Mesenchymal stem cell (in vitro differentiated cells and primary cell): ENCODE measurements around the gene NOCT.

Source experiments
- DNase-seq: peaks from one replicate; pipeline ENCODE4 v3.0.0-alpha.2; 2013
- H2AFZ ChIP-seq: one replicate; pipeline ENCODE4 v1.6.1; 2013; ENCODE audit warnings: low read depth, mild to moderate bottlenecking, control low read depth, inconsistent platforms, low read length, moderate library complexity
- H2AK5ac ChIP-seq: 2 replicates; pipeline ENCODE4 v1.6.1; 2013; ENCODE audit warnings: low read length, moderate library complexity, mild to moderate bottlenecking, inconsistent platforms; ENCODE audit not compliant: severe bottlenecking
- H2BK120ac ChIP-seq: one replicate; pipeline ENCODE4 v1.6.1; 2013; ENCODE audit warnings: low read depth, mild to moderate bottlenecking, inconsistent platforms, low read length, moderate library complexity
- H2BK12ac ChIP-seq, 2 experiments: one replicate each; pipeline ENCODE4 v1.6.1; 2013; ENCODE audit warnings: inconsistent platforms in 2 of 2, low read length in 2 of 2, mild to moderate bottlenecking in 2 of 2, moderate library complexity in 2 of 2, control low read depth in 1 of 2
- H2BK15ac ChIP-seq: one replicate; pipeline ENCODE4 v1.6.1; 2013; ENCODE audit warnings: mild to moderate bottlenecking, low read depth, inconsistent platforms; ENCODE audit not compliant: poor library complexity, severe bottlenecking
- H2BK5ac ChIP-seq: 2 replicates; pipeline ENCODE4 v1.6.1; 2013; ENCODE audit warnings: low read depth, mild to moderate bottlenecking, low read length, control low read depth, inconsistent platforms; ENCODE audit not compliant: poor library complexity, severe bottlenecking
- H3K14ac ChIP-seq, 2 experiments: one replicate each; pipeline ENCODE4 v1.6.1; 2013; ENCODE audit warnings: inconsistent platforms in 2 of 2, low read length in 2 of 2, control low read depth in 1 of 2, mild to moderate bottlenecking in 1 of 2, moderate library complexity in 1 of 2
- H3K18ac ChIP-seq, 2 experiments: one replicate each; pipeline ENCODE4 v1.6.1; 2013; ENCODE audit warnings: inconsistent platforms in 2 of 2, low read length in 2 of 2, control low read depth in 1 of 2, low read depth in 1 of 2, mild to moderate bottlenecking in 1 of 2
- H3K23ac ChIP-seq, 2 experiments: one replicate each; pipeline ENCODE4 v1.6.1; 2013; ENCODE audit warnings: inconsistent platforms in 2 of 2, low read length in 2 of 2, mild to moderate bottlenecking in 2 of 2, moderate library complexity in 2 of 2, control low read depth in 1 of 2
- H3K27ac ChIP-seq: 2 replicates; pipeline ENCODE4 v1.5.1; 2013; ENCODE audit warnings: mild to moderate bottlenecking, moderate library complexity, low read length, control low read depth, inconsistent platforms; ENCODE audit not compliant: poor library complexity, severe bottlenecking
- H3K27me3 ChIP-seq, 2 experiments: 2 replicates each; pipeline versions ENCODE4 v1.6.1 to v1.7.0; 2013; ENCODE audit warnings: low read length in 2 of 2, mild to moderate bottlenecking in 2 of 2, moderate library complexity in 2 of 2, control low read depth in 1 of 2, inconsistent platforms in 1 of 2; ENCODE audit not compliant: control insufficient read depth in 1 of 2, insufficient read depth in 1 of 2
- H3K36me3 ChIP-seq, 2 experiments: 2 replicates each; pipeline versions ENCODE4 v1.6.1 to v1.7.0; 2013; ENCODE audit warnings: low read length in 2 of 2, control low read depth in 1 of 2, inconsistent platforms in 1 of 2, low read depth in 1 of 2, mild to moderate bottlenecking in 1 of 2; ENCODE audit not compliant: insufficient read depth in 2 of 2, control insufficient read depth in 1 of 2
- H3K4ac ChIP-seq, 2 experiments: one replicate each; pipeline ENCODE4 v1.6.1; 2013; ENCODE audit warnings: inconsistent platforms in 2 of 2, low read length in 2 of 2, mild to moderate bottlenecking in 2 of 2, moderate library complexity in 2 of 2, control low read depth in 1 of 2, low read depth in 1 of 2
- H3K4me1 ChIP-seq: 2 replicates; pipeline ENCODE4 v1.6.1; 2013; ENCODE audit warnings: low read depth, low read length, control low read depth; ENCODE audit not compliant: control insufficient read depth, insufficient read depth
- H3K4me2 ChIP-seq: 2 replicates; pipeline ENCODE4 v1.6.1; 2013; ENCODE audit warnings: low read length, mild to moderate bottlenecking, inconsistent platforms; ENCODE audit not compliant: poor library complexity, severe bottlenecking
- H3K4me3 ChIP-seq, 2 experiments: 2 replicates each; pipeline versions ENCODE4 v1.5.1 to v1.7.0; 2013; ENCODE audit warnings: low read length in 2 of 2, mild to moderate bottlenecking in 2 of 2, control low read depth in 1 of 2, low read depth in 1 of 2; ENCODE audit not compliant: insufficient read depth in 1 of 2
- H3K79me1 ChIP-seq: replicated peaks from 2 replicates; pipeline ENCODE4 v1.6.1; 2013; ENCODE audit warnings: mild to moderate bottlenecking, control low read depth, low read length, inconsistent platforms; ENCODE audit not compliant: poor library complexity, severe bottlenecking
- H3K9ac ChIP-seq: 2 replicates; pipeline ENCODE4 v1.7.0; 2013; ENCODE audit warnings: mild to moderate bottlenecking, low read length, moderate library complexity
- H3K9me3 ChIP-seq: 2 replicates; pipeline ENCODE4 v1.7.0; 2013; ENCODE audit warnings: mild to moderate bottlenecking, low read length; ENCODE audit not compliant: control insufficient read depth
- H4K8ac ChIP-seq: one replicate; pipeline ENCODE4 v1.6.1; 2013; ENCODE audit warnings: inconsistent platforms, mild to moderate bottlenecking, low read length, moderate library complexity
- H4K91ac ChIP-seq: one replicate; pipeline ENCODE4 v1.6.1; 2013; ENCODE audit warnings: mild to moderate bottlenecking, low read length, inconsistent platforms
- WGBS: methylation state at CpG from one replicate; pipeline ENCODE4 v1.1.7; 2013; ENCODE audit warnings: mixed read lengths; 5-methylcytosine and 5-hydroxymethylcytosine counted together

The NOCT gene

GRCh38 chr4:139060591-139060990 lies 45.0 kb downstream of the NOCT start:
- Histone ChIP-seq H2BK12ac (no peak overlapping the region), H2BK120ac (no peak overlapping the region), H3K27me3 (no peaks in the 10 kb centered on the region), H3K23ac (no peak overlapping the region), H2AK5ac (no peak overlapping the region), H3K4ac (no peak overlapping the region), H3K36me3 (peaks cover 25 to 95% of the 10 kb centered on the region in 2 experiments), H3K79me1 (peaks cover 16% of the 10 kb centered on the region), H3K27ac (no peak overlapping the region), H4K91ac (no peak overlapping the region), H3K4me3 (no peak overlapping the region), H3K18ac (no peak overlapping the region), H2AFZ (no peak overlapping the region), H4K8ac (no peak overlapping the region), H2BK5ac (no peak overlapping the region), H2BK15ac (no peak overlapping the region), H3K4me2 (no peak overlapping the region), H3K14ac (no peak overlapping the region), H3K9ac (no peak overlapping the region), H3K4me1 (no peaks in the 10 kb centered on the region), H3K9me3 (no peaks in the 10 kb centered on the region)
- no peak for DNase-seq
- WGBS: 100% methylated on average over 1 of the region's 3 CpGs

DNA sequence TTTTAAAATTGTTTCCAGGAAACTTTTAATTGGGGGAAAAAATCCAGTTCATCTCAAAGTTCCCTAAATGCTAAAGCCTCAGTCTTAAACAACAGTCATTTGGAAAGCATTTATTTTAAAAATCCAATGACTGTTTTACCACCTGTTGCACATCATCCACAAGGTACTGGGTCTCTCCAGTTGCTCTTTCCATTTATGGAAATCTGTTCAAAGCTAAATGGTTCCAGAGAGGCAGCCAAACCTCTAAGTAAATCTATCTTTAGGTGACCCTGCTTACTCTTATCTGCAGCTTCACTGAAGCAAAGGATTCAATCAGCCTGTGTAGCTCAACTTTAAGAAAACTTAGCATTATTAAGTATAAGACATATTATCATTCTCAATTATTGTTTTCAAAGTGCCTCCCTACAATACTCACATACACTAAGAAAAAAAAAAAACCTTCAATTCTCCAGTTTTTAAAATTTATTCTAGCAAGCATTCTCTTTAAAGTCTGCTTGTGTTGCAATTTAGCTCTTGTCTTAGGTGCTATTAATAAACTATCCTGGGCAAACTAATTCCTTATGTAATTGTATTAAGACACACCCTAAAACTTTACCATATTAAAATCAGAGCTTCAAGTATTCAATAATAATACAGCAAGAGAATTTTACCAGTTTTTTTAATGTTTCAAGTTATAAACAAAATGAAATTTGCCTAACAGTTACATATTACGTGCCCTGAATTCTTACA lies 60.6 kb downstream of the NOCT start:
- peaks cover 1% of the 10 kb centered on the region for H3K4me1 ChIP-seq
- no peak overlapping the region for H2BK12ac ChIP-seq
- H3K9ac ChIP-seq: no peak overlapping the region
- peaks cover 6% of the 10 kb centered on the region for H3K79me1 ChIP-seq
- no peak overlapping the region for H4K8ac ChIP-seq
- no peak overlapping the region for H3K4me3 ChIP-seq
- H3K4ac ChIP-seq: no peak overlapping the region
- no peak for DNase-seq
- no peak overlapping the region for H2BK120ac ChIP-seq
- H3K18ac ChIP-seq: no peak overlapping the region
- no peak overlapping the region for H2AFZ ChIP-seq
- H3K27ac ChIP-seq: no peak overlapping the region
- no peaks in the 10 kb centered on the region for H3K27me3 ChIP-seq
- peaks cover 2 to 30% of the 10 kb centered on the region in 2 experiments for H3K36me3 ChIP-seq
- H3K9me3 ChIP-seq: no peaks in the 10 kb centered on the region
- WGBS: no CpG with 5 or more reads among the region's 1 CpG
- H2BK15ac ChIP-seq: no peak overlapping the region
- no peak overlapping the region for H3K14ac ChIP-seq
- no peak overlapping the region for H3K4me2 ChIP-seq
- H3K23ac ChIP-seq: no peak overlapping the region
- H2BK5ac ChIP-seq: no peak overlapping the region
- no peak overlapping the region for H2AK5ac ChIP-seq
- no peak overlapping the region for H4K91ac ChIP-seq

DNA sequence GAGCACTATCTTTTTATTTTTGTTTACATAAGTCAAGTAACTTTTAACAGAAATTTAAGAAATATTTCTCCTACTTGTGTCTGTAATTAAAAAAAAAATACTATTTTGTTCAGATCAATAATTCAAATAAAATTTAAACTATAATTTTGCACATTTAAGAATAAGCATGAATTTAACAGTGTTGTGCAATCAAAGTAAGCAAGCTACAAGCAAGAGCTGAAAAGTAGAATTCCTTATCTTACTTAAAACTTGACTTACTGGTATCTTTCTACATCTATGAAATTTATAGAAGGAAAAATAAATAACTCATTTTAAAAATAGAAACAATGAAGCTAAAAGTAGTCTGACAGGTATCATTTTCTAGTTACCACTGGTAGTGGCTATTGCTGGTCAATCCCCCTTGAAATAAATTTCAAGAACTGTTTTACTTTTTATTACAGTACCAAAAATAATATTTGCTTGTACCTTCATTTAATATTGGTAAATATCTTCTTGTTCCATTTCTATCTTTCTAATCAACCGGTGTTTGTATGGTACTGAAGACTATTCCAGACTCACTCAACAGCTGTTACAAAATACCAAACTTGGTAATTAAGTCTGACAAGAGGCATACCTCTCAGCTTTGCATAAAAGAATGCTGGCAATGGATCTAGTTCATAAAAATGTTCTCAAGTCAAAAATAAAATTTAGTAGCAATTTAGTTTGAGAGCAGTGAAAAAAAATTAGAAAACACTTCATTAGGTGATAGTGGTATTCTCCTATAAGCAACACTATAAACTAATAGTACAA lies 62.2 kb downstream of the NOCT start:
- Histone ChIP-seq H4K91ac (no peak overlapping the region), H2AFZ (no peak overlapping the region), H3K4me1 (peaks cover 1% of the 10 kb centered on the region), H2BK15ac (no peak overlapping the region), H3K79me1 (peaks cover 4% of the 10 kb centered on the region), H3K4me3 (no peak overlapping the region), H3K9me3 (no peaks in the 10 kb centered on the region), H2BK120ac (no peak overlapping the region), H3K27me3 (no peaks in the 10 kb centered on the region), H3K4ac (no peak overlapping the region), H2BK12ac (no peak overlapping the region), H3K23ac (no peak overlapping the region), H2AK5ac (no peak overlapping the region), H3K36me3 (peaks cover 0 to 14% of the 10 kb centered on the region in 2 experiments), H3K27ac (no peak overlapping the region), H3K14ac (no peak overlapping the region), H2BK5ac (no peak overlapping the region), H3K9ac (no peak overlapping the region), H3K18ac (no peak overlapping the region), H4K8ac (no peak overlapping the region), H3K4me2 (no peak overlapping the region)
- DNase-seq: no peak
- 100% methylated on average over 1 of the region's 1 CpG for WGBS

- WGBS: 96% methylated on average over 4 of the region's 4 CpGs
Observed at GRCh38 chr4:139078926-139079325, 63.3 kb downstream of the NOCT start.

More at GRCh38 chr4:139078926-139079325, 63.3 kb downstream of the NOCT start:
- no peak overlapping the region for H2AK5ac ChIP-seq
- no peak overlapping the region for H3K4ac ChIP-seq
- H3K9ac ChIP-seq: no peak overlapping the region
- H3K9me3 ChIP-seq: no peaks in the 10 kb centered on the region
- H4K91ac ChIP-seq: no peak overlapping the region
- H3K18ac ChIP-seq: no peak overlapping the region
- no peak overlapping the region for H3K23ac ChIP-seq
- H3K36me3 ChIP-seq: peaks cover 0 to 7% of the 10 kb centered on the region in 2 experiments
- H4K8ac ChIP-seq: no peak overlapping the region
- H3K14ac ChIP-seq: no peak overlapping the region
- no peak overlapping the region for H2BK5ac ChIP-seq
- H2AFZ ChIP-seq: no peak overlapping the region
- no peak overlapping the region for H3K4me3 ChIP-seq
- peaks cover 1% of the 10 kb centered on the region for H3K4me1 ChIP-seq
- no peak for DNase-seq
- no peaks in the 10 kb centered on the region for H3K27me3 ChIP-seq
- H3K27ac ChIP-seq: no peak overlapping the region
- no peak overlapping the region for H2BK15ac ChIP-seq
- no peak overlapping the region for H3K4me2 ChIP-seq
- peaks cover 4% of the 10 kb centered on the region for H3K79me1 ChIP-seq
- H2BK12ac ChIP-seq: no peak overlapping the region
- H2BK120ac ChIP-seq: no peak overlapping the region
